Islet precursor cell (in vitro differentiated cells): ENCODE measurements around the gene NGB.
"Not testable (repeated sequence)": the region's sequence is repeated elsewhere in the genome, so short reads cannot be mapped to it uniquely, and the experiment has no call there.

Experiments
- DNase-seq: peaks from one replicate; pipeline ENCODE4 v3.0.0-alpha.2; 2018

The NGB gene, protein sequence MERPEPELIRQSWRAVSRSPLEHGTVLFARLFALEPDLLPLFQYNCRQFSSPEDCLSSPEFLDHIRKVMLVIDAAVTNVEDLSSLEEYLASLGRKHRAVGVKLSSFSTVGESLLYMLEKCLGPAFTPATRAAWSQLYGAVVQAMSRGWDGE

DNA sequence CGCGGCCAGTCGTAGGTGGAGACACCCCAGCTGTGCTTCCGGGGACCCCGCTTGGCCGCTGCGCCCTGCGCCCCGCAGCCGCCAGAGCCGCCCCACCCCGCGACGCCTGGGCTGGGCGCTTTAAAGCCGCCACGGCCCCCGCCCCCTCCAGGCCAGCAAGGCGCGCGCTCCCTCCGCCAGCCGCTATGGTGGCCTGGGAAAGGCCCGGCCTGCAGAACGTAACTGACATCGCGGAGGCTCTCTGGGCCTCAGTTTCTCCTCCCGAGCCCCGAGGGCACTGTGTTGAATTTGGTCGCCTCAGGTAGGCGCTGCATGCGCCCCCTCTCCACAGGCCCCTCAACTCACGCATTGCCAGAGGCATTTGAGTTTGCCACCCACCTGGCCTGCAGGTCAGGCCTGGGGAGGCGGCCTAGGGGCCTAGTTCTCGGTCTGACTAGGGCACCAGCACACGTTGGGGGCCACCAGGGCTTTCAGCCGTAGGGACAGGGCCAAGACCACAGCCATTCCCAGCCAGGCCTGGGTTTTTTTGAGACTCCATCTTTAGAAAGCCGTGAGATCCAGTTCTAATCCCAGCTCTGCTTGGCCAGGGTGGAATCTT, at the start of gene NGB:
NGB (minus strand) TSS at position 94 of the 598 bp plus-strand sequence. CDS start 269 bp downstream, outside the sequence.
- peak; percentile 53 for DNase-seq

DNA sequence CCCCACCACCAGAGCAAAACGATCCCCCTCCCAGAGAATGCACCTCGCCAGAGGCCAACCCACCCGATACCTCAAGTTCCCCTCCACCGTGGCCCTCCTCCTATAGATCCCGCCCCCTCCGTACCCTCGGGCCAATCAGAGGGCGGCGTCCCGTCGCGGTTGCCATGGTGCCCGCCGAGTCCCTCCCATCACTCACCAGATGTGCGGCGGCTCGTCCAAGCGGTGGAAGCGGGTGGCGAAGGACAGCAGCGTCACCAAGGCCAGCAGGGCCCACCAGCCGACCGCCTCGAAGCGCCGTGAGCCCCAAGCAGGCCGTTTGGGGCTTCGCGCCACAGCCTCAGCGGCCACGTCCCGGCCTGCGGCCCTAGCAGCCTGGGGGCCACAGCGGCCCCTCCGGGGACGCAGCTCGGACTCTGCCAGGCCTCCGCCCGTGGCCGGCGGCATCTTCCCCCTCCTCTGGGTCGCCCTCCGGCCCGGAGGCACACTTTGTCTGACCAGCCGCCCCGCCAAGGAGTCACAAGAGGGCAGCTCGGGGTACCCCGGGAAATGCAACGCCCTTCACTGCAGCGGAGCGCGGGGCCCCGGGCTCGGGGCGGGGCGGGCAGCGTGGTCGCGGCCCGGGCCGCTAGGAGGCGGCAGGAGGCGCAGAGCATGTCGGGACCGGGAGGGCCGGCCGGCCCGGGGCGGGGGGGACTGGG, 49.4 kb upstream of the NGB start, which contains the start of gene POMT2:
POMT2 (minus strand) TSS at position 646 of the 698 bp plus-strand sequence; CDS start at position 444, 202 bp downstream.
- peak; percentile 99 for DNase-seq

DNA sequence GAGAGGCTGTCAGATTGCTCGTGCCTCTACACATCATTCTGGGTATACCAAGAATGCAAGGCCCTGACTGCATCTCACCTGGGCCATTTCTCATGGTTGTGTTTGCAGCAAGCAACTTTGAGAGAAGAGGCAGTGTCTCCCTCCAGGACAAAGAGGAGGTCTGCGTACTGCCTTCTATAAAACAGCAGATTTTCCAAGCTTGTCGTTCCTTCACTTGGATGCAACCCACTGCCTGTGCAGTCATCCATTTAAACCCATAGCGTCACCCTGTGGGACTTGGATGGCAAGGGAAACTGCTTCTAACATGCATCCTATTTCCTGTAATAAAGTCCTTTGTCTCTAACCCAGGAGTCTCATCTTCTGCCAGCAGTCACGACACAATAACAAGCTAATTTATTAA, 48.4 kb upstream of the NGB start:
- DNase-seq, result no peak

DNA sequence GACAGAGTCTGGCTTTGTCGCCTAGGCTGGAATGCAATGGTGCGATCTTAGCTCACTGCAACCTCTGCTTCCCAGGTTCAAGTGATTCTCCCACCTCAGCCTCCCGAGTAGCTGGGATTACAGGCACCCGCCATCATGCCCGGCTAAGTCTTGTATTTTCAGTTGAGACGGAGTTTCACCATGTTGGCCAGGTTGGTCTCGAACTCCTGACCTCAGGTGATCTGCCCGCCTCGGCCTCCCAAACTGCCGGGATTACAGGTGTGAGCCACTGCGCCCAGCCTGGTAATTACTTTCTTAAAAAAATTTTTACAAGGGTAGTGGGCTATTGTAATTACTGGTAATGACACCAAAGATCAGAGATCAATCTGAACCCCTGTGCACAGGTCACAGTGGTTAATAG, 47.8 kb upstream of the NGB start:
- not testable (repeated sequence) for DNase-seq

DNA sequence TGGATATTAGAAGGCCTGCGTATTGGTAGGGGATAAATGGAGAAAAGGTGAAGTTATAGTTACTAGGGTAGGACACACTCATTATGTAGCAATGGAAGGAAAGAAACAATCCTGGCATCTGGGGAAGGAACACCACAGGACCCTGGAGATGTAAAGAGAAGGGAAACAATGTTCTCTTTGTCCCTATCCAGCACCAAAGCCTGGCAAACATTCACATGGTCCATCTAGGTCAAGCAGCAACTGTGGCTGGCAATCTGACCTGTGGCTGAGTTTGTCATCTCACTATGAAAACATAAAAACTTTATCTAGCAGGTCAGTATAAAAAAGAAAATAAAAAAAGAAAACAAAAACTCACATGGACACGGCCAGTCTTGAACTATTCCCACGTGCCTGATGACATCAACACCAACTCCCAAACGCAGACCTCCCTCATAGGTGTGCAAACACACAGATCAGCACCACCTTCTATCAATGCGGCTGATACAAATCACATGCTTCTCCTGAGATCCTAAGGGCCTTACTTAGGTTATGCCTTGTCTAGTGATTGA, 47.1 kb upstream of the NGB start:
- DNase-seq, result no peak

DNA sequence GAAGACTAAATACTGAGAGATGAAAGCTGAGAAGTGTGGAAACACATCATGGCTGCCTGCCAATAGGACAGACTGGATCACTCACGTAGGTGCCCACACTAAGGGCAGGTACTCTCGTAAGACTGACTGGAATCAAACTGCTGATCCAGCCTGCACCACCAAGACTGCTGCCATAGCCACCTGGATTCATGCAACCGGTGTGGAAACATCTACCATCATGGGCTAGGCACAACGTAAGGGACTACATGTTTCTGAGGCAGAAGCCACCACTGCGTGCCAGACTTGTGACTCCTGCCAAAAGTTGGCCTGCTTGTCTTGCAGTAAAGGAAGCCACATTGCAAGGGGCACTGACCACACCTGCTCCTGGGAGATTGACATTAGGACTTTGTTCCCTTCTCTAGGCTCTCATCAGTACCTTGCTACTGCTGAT, 45.9 kb upstream of the NGB start:
- DNase-seq, result no peak

DNA sequence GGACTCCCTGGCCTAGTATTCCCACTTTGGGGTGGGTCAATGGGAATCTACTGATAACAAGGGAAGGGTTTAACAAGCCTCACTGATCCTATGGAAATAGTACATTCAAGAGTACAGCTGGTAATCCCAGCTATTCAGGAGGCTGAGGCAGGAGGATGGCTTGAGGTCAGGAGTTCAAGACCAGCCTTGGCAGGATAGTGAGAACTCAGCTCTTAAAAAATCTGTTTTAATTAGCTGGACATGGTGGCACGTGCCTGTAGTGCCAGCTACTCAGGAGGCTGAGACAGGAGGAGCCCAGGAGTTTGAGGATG, 45.1 kb upstream of the NGB start:
- no peak for DNase-seq

DNA sequence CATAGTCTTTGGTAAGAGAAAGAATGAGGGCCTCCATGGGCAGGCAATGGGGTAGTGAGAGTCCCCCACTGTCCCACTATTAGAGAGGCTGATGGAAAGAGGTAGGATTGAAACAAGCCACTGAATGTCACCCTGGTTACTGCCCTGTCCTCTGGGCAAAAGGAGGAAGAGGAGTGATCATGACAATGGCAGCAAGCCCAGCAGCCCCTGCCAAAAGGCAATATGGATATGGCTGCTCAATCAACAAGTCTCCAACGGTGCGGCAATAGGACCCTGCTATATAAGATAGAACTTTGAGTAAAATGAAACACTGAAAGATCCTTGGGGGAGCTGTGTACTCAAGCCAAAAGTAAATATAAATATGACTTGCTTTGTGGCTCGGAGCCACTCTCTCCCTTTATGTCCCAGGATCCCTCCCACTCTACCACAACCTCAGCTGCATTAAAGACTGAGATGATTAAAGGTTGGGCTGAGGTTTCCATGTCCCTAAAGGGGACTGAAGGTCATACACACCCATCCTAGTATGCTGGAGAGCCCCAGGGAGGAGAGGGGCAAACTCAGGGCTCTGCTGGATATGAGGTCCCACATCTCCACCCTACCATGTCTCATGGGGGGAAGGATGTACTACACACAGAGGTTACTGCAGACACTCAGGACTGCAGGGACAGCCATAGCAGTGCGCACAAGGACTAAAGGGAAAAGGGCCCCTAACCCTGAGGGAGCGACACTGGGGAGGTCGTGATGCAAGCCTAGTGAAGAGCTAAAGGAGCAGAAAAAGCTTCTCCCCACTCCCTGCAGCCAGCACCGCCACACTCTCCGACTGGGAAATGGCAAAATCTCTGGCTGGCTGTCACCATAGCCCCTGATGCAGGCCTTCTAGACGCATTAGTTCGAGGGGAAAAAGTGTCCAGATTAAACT, 43.8 kb upstream of the NGB start:
- no peak for DNase-seq

DNA sequence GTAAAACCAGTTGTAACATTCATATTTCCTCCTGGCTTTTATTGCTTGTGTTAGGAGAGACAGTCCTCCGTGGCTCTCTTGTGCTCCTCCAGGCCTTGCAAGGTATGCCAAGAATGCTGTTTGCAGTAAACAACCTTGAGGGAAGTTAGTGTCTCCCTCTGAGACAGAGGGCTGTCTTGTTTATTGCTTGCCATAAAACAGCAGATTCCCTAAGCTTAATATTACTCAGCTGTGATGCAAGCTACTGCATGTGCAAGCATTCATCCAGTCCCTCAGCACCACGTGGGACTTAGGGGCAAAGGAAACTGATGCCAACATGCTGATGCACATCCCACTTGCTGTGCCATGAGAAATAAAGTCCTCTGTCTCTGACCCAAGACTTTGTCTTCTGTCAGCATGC, 43.0 kb upstream of the NGB start:
- peak; percentile 92 for DNase-seq

DNA sequence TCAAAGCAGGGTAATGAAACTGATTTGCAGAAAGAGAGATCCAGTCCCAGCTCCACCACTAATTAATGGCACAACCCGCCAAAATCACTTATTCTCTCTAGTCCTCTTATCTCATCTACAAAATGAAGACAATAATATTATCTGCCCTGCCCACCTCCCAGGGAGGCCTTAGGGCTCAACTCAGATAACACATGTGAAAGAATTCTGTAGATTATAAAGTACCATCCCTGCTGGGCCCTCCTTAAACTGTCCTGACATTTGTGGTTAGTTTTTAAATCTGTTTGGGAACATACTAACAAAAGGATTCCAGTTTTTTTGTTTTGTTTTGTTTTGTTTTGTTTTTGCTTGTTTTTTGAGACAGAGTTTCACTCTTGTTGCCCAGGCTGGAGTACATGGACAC, 42.4 kb upstream of the NGB start:
- no peak for DNase-seq

DNA sequence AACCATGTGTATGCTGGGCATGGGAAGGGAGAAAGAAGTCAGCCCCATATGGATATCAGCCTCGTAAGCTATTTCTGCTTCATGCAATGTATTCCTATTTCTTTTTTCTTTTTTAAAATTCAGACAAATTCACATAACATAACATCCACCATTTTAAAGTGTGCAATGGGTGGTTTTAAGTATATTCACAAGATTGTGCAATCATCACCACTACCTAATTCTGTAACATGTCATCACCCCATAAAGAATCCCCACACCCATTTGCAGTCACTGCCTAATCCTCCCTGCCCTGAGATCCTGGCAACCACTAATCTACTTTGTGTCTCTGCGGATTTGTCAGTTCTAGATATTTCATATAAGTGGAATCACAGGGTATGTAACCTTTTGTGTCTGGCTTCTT, 40.2 kb upstream of the NGB start:
- no peak for DNase-seq

DNA sequence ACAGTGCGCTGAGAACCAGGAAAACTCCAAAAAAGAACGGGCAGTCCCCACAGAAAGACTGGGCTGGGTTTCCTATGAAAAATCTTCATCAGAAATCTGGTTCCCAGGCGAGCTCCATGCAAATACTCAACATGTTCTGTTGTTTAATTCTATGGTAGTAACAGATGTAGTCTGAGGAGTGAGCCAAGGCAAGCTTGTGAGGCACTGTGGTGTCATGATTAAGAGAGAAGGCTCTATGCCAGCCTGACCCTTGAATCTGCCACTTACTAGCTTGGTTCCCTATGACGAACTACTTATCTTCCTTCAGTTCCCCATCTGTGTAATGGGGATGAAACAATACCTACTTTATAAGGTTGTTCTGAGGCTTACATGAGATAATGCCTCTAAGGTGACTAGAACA, 39.0 kb upstream of the NGB start:
- no peak for DNase-seq

DNA sequence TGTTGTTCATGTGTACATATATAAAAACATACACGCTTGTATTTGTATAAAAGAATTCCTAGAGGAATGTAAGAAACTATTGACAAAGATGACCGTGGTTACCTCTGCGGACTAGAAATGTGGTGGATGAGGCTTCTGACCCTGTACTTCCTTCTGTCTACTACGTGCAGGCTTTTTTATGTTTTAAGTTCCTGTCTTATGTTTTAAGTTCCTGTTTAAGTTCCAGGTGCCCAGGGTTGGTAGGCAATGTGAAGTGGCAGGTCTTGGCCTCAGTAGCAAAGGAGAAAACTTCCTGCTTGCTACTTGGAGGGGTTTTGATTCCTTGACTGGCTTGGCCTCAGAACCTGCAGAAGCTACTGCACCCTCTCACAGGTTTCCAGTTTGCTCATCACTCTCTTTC, 38.1 kb upstream of the NGB start:
- DNase-seq, result no peak

DNA sequence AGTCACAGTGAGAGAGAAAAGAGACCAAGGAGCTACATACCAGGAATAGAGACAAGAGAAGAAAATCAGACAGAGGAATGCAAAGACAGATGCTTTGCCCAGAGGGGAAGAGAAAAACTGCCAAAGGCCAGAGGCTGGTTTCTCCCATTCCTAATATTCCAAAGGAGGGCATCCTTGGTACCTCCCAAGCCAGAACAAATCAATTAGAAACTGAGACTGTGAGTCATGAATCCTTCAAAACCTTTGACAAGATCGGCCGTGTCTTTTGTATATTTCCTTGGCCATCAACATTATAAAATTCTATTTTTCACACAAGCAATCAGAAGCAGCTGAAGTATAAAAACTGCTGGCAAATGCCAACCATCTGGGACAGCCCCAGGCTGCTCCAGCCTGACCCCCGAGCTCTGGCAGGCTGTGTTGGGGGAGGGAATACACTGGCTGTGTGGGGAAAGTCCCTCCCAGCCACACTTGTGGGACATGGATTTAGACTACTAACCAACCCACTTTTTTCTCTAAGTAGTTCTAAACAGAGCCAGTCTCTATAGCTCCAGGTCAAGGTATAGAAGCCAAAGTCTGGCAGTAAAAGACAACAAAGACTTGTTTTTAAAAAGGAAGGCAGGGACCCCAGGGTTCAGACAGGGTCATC, 36.0 kb upstream of the NGB start:
- DNase-seq, result peak; percentile 89

DNA sequence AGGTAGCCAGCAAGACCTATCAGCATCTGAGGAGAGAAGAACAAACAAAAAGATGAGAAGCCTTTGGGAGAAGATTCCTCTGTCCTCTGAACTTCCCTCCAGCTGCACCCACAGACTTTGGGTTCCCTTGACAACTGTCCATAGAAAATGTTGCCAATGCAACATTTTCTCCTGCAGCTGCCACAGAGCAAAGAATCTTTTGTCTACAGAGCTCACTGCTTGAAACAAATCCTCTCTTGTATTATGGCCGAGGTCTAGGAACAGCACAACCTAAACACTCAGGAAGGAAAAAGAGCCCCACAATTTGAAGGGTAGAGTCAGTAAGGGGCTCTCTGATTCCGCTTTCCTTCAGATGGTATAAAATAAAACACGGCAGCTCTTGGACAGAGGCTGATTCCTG, 35.4 kb upstream of the NGB start:
- DNase-seq, result no peak

DNA sequence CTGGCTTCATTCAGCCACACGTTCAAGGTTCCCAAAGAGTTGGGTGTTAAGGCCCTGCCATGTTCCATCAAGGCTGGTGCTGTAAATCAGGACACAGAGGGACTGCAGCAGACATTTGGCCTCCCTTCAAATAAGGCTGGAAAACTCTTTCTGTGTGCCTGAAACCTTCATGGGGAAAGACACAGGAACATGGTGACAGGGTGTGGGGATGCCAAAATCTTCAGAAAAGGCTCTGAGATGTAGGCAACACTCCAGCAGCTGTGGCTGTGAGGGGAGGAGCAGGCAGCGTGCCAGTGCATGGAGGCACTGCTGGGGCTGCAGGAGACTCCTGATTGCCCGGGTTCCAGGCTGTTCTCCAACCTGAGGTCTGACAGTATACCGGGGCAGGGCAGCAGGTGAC, 34.7 kb upstream of the NGB start:
- peak; percentile 46 for DNase-seq

DNA sequence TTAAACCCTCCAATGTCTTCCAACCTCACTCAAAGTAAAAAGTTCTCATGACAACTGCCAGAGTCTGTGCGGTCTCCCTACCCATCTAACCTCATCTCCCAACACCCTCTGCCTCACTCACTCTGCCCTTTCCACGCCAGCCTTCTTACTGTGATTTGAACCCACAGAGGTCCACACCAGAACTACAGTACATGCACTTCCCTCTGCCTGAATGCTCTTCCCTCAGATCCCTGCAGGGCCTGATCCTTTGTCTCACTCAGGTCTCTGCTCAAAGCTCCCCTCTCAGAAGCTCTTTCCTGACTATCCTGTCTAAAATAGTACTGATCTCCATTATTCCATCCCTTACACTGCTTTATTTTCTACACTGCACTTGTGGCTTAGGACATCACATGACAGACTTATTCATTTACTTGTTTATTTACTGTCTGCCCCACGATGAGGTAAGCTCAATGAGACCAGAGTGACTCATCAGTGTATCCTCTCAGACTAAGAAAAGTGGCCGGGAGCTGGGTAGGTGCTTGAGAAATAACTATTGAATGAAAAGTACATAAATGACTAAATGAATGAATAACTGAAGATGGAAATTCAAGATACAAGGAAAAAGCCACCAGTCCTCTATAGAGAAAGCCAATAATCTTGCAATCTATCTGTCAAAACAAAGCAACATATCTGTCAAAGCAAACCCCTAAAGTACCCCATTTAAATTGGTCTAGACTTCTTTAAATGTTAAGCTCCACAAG, 32.6 kb upstream of the NGB start:
- DNase-seq, result peak; percentile 83

DNA sequence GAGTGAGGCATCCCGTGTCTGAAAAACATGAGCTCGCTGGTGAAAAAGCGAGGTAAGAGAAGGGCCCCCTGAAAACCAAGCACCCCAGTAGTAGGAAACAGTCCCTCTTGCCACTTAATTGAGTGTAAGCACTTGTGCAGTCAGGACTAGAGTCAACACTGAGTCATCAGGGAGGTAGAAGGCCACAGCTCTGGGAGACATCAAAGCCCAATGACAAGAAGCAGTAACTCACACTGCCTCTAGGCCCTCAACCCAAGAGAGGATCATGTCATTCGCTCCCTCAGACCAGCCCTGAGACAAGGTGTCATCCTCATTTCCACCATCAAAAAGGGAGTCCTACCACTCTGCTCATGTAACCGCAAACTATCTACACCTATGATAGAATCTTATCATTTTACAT, 31.9 kb upstream of the NGB start:
- DNase-seq, result peak; percentile 94

DNA sequence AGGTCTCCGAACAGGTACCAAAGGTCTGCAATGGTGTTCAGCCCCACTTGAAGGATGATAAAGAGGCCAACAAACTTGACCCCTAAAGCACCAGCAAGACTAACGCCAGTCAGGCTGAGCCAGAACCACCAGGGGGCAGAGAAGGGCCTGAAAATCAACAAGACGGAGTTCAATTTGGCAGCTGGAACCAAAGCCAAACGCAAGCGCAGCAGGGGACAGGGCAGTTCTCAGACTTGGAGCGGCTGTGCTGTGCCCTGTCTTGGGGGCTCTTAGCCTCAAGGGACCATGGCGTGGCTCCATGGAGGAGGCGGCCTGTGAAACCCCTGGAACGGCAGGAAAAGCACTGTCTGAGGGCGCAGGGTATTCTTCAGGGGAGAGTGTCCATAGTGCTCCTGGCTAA, 30.1 kb upstream of the NGB start:
- peak; percentile 95 for DNase-seq

DNA sequence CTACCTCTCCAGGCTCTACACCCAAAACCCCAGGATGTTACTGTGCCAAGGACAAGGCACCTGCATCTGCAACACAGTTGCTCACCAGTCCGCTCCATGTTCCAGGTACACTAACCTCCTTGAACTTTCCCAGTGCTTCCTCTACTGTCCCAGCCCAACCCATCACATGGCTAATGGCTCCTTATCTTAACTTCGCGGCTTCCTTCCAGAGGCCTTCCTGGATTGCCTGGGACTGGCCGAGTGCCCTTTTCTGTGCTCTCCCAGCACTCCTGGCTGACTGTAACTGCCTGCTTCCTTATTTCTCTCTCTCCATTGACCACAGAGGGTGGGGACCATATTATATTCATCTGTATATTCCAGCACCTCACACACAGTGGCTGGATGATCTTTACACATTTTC, 28.8 kb upstream of the NGB start:
- DNase-seq, result no peak

DNA sequence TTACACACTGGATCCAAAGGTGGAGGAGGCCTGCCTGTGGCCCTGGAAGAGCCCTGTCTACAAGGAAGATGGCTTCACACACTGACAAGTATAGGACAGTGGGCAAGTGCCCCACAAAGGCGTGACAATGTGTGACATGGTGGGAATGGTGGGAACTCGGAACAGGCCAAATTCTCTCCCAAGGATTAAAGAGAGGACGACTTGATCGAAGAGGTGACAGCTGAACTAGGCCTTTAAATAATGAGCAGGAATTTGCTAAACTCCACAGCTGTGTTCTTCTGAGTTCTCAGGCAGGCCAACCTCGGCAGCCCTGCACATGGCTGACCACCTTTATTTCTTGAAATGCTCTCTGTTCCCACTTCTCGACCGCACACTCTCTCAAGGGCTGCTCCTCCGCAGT, 25.9 kb upstream of the NGB start:
- DNase-seq, result no peak

DNA sequence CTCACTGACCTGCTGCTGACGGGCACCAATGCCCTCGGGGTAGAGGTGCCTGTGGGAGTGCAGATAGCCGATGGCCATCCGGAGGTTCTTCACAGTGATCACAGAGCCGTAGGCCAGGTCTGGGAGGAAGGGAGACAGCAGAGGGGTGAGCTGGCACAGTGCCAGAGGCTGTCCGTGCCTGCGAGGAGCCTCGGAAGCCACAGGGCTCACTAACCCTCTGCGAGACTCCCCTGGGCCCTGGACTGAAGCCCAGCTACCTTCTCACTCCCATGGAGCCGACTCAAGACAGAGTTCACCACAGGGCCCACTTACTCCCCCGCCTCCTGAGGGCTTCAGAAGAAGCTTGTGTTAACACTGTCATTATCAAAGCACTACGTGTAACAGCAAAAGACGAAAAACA, 25.1 kb upstream of the NGB start:
- DNase-seq, result no peak
